K562 (cell line): ENCODE measurements around the gene NACC1. TPM values are rescaled to one million over a fixed set of nuclear protein-coding genes. Genes with fewer than 3 reads are reported as not detected.

Source experiments
- ATF3 ChIP-seq, 2 experiments: fragments of 450-650 bp in 1 of 2; sonication (generic) in 1 of 2; formaldehyde crosslinking in 1 of 2; IDR thresholded peaks in 1 of 2; conservative IDR thresholded peaks in 1 of 2; 2 replicates each; pipeline versions ENCODE4 v1.6.1 to v1.8.1; 2016 to 2023; ENCODE audit warnings: mild to moderate bottlenecking in 2 of 2, moderate library complexity in 2 of 2, inconsistent platforms in 1 of 2, missing genetic modification reagents in 1 of 2
- BRD9 ChIP-seq: fragments of 450-650 bp; IDR thresholded peaks from 2 replicates; pipeline ENCODE4 v1.6.1; 2018; ENCODE audit warnings: low read depth; ENCODE audit not compliant: partially characterized antibody
- CC2D1A ChIP-seq: fragments of 450-650 bp; IDR thresholded peaks from 2 replicates; pipeline ENCODE4 v1.6.1; 2017; ENCODE audit warnings: mild to moderate bottlenecking
- CCNT2 ChIP-seq: IDR thresholded peaks from 2 replicates; pipeline ENCODE4 v1.6.1; 2011; ENCODE audit warnings: borderline replicate concordance, low read depth, mild to moderate bottlenecking, moderate library complexity, mixed read lengths, low read length; ENCODE audit not compliant: insufficient read length; ENCODE audit errors: extremely low read depth
- FOXP1 ChIP-seq: sonication (generic); formaldehyde crosslinking; IDR thresholded peaks from 2 replicates; pipeline ENCODE4 v1.8.0; 2022; ENCODE audit warnings: mild to moderate bottlenecking, missing genetic modification reagents
- HES1 ChIP-seq: fragments of 450-650 bp; IDR thresholded peaks from 2 replicates; pipeline ENCODE4 v1.6.1; 2016; ENCODE audit warnings: low read depth, mild to moderate bottlenecking, moderate library complexity
- IRF2 ChIP-seq: sonication (generic); formaldehyde crosslinking; IDR thresholded peaks from 2 replicates; pipeline ENCODE4 v1.8.1; 2022; ENCODE audit warnings: mild to moderate bottlenecking, missing genetic modification reagents
- MEIS2 ChIP-seq: fragments of 450-650 bp; IDR thresholded peaks from 2 replicates; pipeline ENCODE4 v1.6.1; 2014; ENCODE audit warnings: mild to moderate bottlenecking; ENCODE audit not compliant: partially characterized antibody
- POLR2AphosphoS5 ChIP-seq: IDR thresholded peaks from 2 replicates; pipeline ENCODE4 v1.6.1; 2011; ENCODE audit warnings: mild to moderate bottlenecking, low read depth, low read length, moderate library complexity; ENCODE audit not compliant: control insufficient read depth, insufficient read depth
- PYGO2 ChIP-seq: fragments of 450-650 bp; IDR thresholded peaks from 2 replicates; pipeline ENCODE4 v1.6.1; 2016; ENCODE audit warnings: mild to moderate bottlenecking, missing genetic modification characterization, moderate library complexity, missing compliant biosample characterization
- TAF9B ChIP-seq: fragments of 450-650 bp; IDR thresholded peaks from 2 replicates; pipeline ENCODE4 v1.6.1; 2018; ENCODE audit warnings: mild to moderate bottlenecking; ENCODE audit not compliant: partially characterized antibody
- TSHZ1 ChIP-seq: fragments of 250-450 bp; sonication (Bioruptor Pico); IDR thresholded peaks from 2 replicates; pipeline ENCODE4 v1.4.0; 2020; ENCODE audit warnings: mild to moderate bottlenecking, moderate library complexity
- ZFX ChIP-seq: sonication (generic); formaldehyde crosslinking; IDR thresholded peaks from 2 replicates; pipeline ENCODE4 v1.8.0; 2022; ENCODE audit warnings: mild to moderate bottlenecking, missing genetic modification reagents, moderate library complexity
- ZHX1 ChIP-seq: fragments of 150-350 bp; conservative IDR thresholded peaks from 2 replicates; pipeline ENCODE4 v1.6.1; 2014; ENCODE audit warnings: low read length
- ZNF175 ChIP-seq: fragments of 200-800 bp; sonication (Bioruptor generic); IDR thresholded peaks from 2 replicates; pipeline ENCODE4 v1.6.1; 2016; ENCODE audit warnings: low read depth, mild to moderate bottlenecking, missing genetic modification characterization, missing compliant biosample characterization
- ZNF384 ChIP-seq: IDR thresholded peaks from 2 replicates; pipeline ENCODE4 v1.6.1; 2012; ENCODE audit warnings: low read depth, low read length, improper control_type of control experiment
- ZNF445 ChIP-seq: fragments of 250-450 bp; sonication (Bioruptor Pico); IDR thresholded peaks from 2 replicates; pipeline ENCODE4 v1.4.0; 2020; ENCODE audit warnings: low read depth, mild to moderate bottlenecking, moderate library complexity
- ZNF561 ChIP-seq: fragments of 450-650 bp; formaldehyde crosslinking; conservative IDR thresholded peaks from 2 replicates; pipeline ENCODE4 v1.4.0; 2020; ENCODE audit warnings: mild to moderate bottlenecking, moderate library complexity
- ZNF79 ChIP-seq: fragments of 250-450 bp; sonication (Bioruptor Pico); IDR thresholded peaks from 2 replicates; pipeline ENCODE4 v1.4.0; 2020; ENCODE audit warnings: low read depth, mild to moderate bottlenecking, moderate library complexity
- polyA plus RNA-seq, 8 experiments: library from polyadenylated mRNA; depleted of rRNA in 4 of 8; stranded (reverse) in 5 of 8; unstranded in 3 of 8; fragments of >200 nt; fragmentation: Nextera tagmentation in 2 of 8; fragmentation: Illumina TruSeq in 1 of 8; extraction: Ambion mirVana in 2 of 8; extraction: Trizol in 1 of 8; gene quantifications; 2 replicates each; pipeline versions ENCODE4 v1.2.1 to v1.2.3, GENCODE V29; 2011 to 2014; ENCODE audit warnings: inconsistent platforms in 1 of 8, missing spikeins in 1 of 8
- total RNA-seq, 7 experiments: library from RNA; depleted of rRNA in 6 of 7; stranded (reverse); fragments of >200 nt in 6 of 7; fragmentation: Illumina TruSeq in 2 of 7; extraction: Trizol in 2 of 7; gene quantifications; 2 replicates each; pipeline versions ENCODE4 v1.2.1 to v1.2.3, GENCODE V29; 2011 to 2021; ENCODE audit warnings: low replicate concordance in 1 of 7

The NACC1 gene
- total and polyA plus RNA-seq, 9 of the 15 experiments (the other 6 are each of a cell fraction or from before 2014, with no cell fraction given) = 0.04 to 96.6 (median 25.8) TPM

- TF ChIP-seq ATF3 (IDR thresholded peaks at IDR 0.05) (peak; percentile 54), ATF3 (CRISPR knock-in tag; conservative IDR thresholded peaks at IDR 0.05) (no peak), BRD9 (peak; percentile 59), ZNF561 (CRISPR knock-in tag) (no peak), CCNT2 (peak; percentile 59), ZNF445 (no peak), ZNF384 (no peak), ZHX1 (no peak), MEIS2 (peak; percentile 63), ZNF175 (no peak), CC2D1A (no peak), ZNF79 (CRISPR knock-in tag) (no peak), POLR2AphosphoS5 (no peak), FOXP1 (CRISPR knock-in tag) (no peak), HES1 (no peak), IRF2 (no peak), TAF9B (peak; percentile 22), PYGO2 (no peak), TSHZ1 (CRISPR knock-in tag) (no peak; the same call in 1 of the 2 replicates), ZFX (CRISPR knock-in tag) (peak; percentile 64)
Measured at GRCh38 chr19:13163609-13164342, 45.7 kb downstream of the NACC1 start (continued).
